OCI-LY1 (cell line): Measurements from ENCODE around the gene KIF23.

Experiments used
- EZH2 ChIP-seq: fragments of 200-600 bp; sonication (generic), shearing (Covaris generic); IDR thresholded peaks from 2 replicates; pipeline ENCODE4 v1.8.0; 2017; ENCODE audit warnings: borderline replicate concordance, mixed run types, mild to moderate bottlenecking, antibody characterized with exemption, low read length, moderate library complexity, mixed read lengths
- TF ChIP-seq, protein P1 (sequence below): fragments of 200-600 bp; sonication (generic), shearing (Covaris generic); IDR thresholded peaks from 2 replicates; pipeline ENCODE4 v1.5.1; 2017; ENCODE audit warnings: mild to moderate bottlenecking, antibody characterized with exemption, low read length, moderate library complexity, mixed read lengths

GRCh38 chr15:69434238-69434637, 20.1 kb downstream of the KIF23 start:
- TF ChIP-seq, protein P1, sequence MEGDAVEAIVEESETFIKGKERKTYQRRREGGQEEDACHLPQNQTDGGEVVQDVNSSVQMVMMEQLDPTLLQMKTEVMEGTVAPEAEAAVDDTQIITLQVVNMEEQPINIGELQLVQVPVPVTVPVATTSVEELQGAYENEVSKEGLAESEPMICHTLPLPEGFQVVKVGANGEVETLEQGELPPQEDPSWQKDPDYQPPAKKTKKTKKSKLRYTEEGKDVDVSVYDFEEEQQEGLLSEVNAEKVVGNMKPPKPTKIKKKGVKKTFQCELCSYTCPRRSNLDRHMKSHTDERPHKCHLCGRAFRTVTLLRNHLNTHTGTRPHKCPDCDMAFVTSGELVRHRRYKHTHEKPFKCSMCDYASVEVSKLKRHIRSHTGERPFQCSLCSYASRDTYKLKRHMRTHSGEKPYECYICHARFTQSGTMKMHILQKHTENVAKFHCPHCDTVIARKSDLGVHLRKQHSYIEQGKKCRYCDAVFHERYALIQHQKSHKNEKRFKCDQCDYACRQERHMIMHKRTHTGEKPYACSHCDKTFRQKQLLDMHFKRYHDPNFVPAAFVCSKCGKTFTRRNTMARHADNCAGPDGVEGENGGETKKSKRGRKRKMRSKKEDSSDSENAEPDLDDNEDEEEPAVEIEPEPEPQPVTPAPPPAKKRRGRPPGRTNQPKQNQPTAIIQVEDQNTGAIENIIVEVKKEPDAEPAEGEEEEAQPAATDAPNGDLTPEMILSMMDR = no peak
- no peak for TF ChIP-seq EZH2
